CD4-positive, alpha-beta T cell (primary cell): ENCODE data around the gene STXBP3. TPM values are rescaled to one million over a fixed set of nuclear protein-coding genes. Genes with fewer than 3 reads are reported as not detected.

Experiments used
- ATAC-seq: fragments of 200-7000 bp; cut with Tn5 transposase; one replicate; pipeline ENCODE4 v1.10.0; 2022; ENCODE audit warnings: mild to moderate bottlenecking; ENCODE audit not compliant: poor library complexity
- CTCF ChIA-PET: fragments of 350-600 bp; sonication (Branson Sonifier 250); formaldehyde crosslinking; loops from one replicate; lab custom pipeline; 2021; ENCODE audit warnings: antibody characterized with exemption, inconsistent platforms; lab: Charles Lee
- POLR2A ChIA-PET: fragments of 350-600 bp; sonication (Branson Sonifier 250); formaldehyde crosslinking; loops from one replicate; lab custom pipeline; 2021; ENCODE audit warnings: antibody characterized with exemption, inconsistent platforms; lab: Charles Lee
- DNase-seq, 14 experiments: peaks; one replicate each; pipeline ENCODE4 v3.0.0-alpha.2; 2013 to 2020; ENCODE audit warnings: mixed read lengths in 2 of 14
- H3K27ac ChIP-seq, 2 donors: one replicate each; pipeline versions ENCODE4 v1.5.1 to v1.7.0; 2013; ENCODE audit warnings: low read length in 2 of 2, low read depth in 1 of 2, mild to moderate bottlenecking in 1 of 2
- H3K27me3 ChIP-seq, 2 experiments: 1 replicate in 1 of 2; 2 replicates in 1 of 2; pipeline versions ENCODE4 v1.6.1 to v1.7.0; 2013; ENCODE audit warnings: low read length in 2 of 2, control low read depth in 1 of 2, mild to moderate bottlenecking in 1 of 2, moderate library complexity in 1 of 2; ENCODE audit not compliant: insufficient read depth in 2 of 2, control insufficient read depth in 1 of 2
- H3K36me3 ChIP-seq: one replicate; pipeline ENCODE4 v1.6.1; 2013; ENCODE audit warnings: low read length, control low read depth; ENCODE audit not compliant: insufficient read depth
- H3K4me1 ChIP-seq: one replicate; pipeline ENCODE4 v1.6.1; 2013; ENCODE audit warnings: low read length, control low read depth; ENCODE audit not compliant: insufficient read depth
- H3K4me3 ChIP-seq: one replicate; pipeline ENCODE4 v1.5.1; 2013; ENCODE audit warnings: mild to moderate bottlenecking, low read length, moderate library complexity
- H3K9me3 ChIP-seq, 2 experiments: 1 replicate in 1 of 2; 2 replicates in 1 of 2; pipeline versions ENCODE4 v1.6.1 to v1.7.0; 2013; ENCODE audit warnings: low read length in 2 of 2, mild to moderate bottlenecking in 2 of 2, control low read depth in 1 of 2, moderate library complexity in 1 of 2; ENCODE audit not compliant: control insufficient read depth in 1 of 2, insufficient read depth in 1 of 2
- H3K27ac Mint-ChIP-seq: one replicate; pipeline ENCODE4 v1.8.0; 2020; ENCODE audit warnings: mixed read lengths
- H3K27me3 Mint-ChIP-seq: one replicate; pipeline ENCODE4 v1.8.0; 2021; ENCODE audit warnings: mixed read lengths
- H3K36me3 Mint-ChIP-seq: one replicate; pipeline ENCODE4 v1.8.0; 2021; ENCODE audit warnings: low read depth, mixed read lengths
- H3K4me1 Mint-ChIP-seq: one replicate; pipeline ENCODE4 v1.8.0; 2021; ENCODE audit warnings: low read depth, mixed read lengths
- H3K4me3 Mint-ChIP-seq: one replicate; pipeline ENCODE4 v1.8.0; 2020; ENCODE audit warnings: mild to moderate bottlenecking, mixed read lengths
- H3K9me3 Mint-ChIP-seq: one replicate; pipeline ENCODE4 v1.8.0; 2020; ENCODE audit warnings: mixed read lengths
- intact Hi-C, 2 experiments: fragments of 100-400 bp; cut with DNase I in 1 of 2; cut with micrococcal nuclease in 1 of 2; formaldehyde crosslinking; loops; one replicate each; pipeline versions ENCODE4 v1.15.1 to v1.9.0; 2023 to 2025; cut with DNase I, micrococcal nuclease
- total RNA-seq, 174 experiments: library from RNA in 2 of 174; stranded (reverse) in 2 of 174; gene quantifications; one replicate each; pipeline ENCODE4 v1.2.3 and lab custom pipeline; 2021 to 2026
- TF ChIP-seq, protein P1 (sequence below): fragments of 200-600 bp; IDR thresholded peaks from one replicate; pipeline ENCODE4 v1.8.0; 2022; ENCODE audit warnings: antibody characterized with exemption, mild to moderate bottlenecking

STXBP3 gene
- total RNA-seq, 2 experiments from 2014 or later, result 41.6 to 50.5 TPM

DNA sequence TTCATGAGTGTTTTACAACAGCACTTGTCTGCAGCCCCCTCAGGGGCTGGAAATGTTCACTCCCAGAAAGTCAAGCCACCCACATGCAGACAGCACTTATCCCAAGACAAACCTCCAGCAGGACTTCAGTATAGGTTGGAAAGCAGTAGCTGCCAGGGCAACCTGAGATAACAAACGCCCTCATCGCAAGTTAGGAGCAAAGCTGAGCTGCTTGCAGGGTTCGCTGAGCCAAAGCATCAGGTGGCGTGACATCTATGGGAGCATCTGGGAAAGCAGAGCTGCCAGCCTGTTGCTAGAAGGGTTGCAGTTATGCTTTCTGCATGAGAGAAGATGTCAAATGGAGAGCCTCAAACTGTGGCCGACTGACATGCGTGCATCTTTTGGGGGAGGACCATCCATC lies 4.2 kb upstream of the STXBP3 start:
- H3K4me1 Mint-ChIP-seq, result peaks cover 9% of the 10 kb centered on the region
- H3K4me1 ChIP-seq, result peaks cover 6% of the 10 kb centered on the region
- H3K27ac ChIP-seq, result no peak overlapping the region
- H3K9me3 Mint-ChIP-seq, result no peaks in the 10 kb centered on the region
- peaks cover 10% of the 10 kb centered on the region for H3K36me3 Mint-ChIP-seq
- intact Hi-C loops, result loop anchor here in 1 of 2 experiments (5.0 to 10.0 kb wide), 3 partner anchors 90 to 1243 kb away; partner anchors contain the start of genes AHCYL1 and WDR47
- CTCF ChIA-PET, result no interaction called here
- H3K36me3 ChIP-seq, result no peaks in the 10 kb centered on the region
- ATAC-seq, result no peak
- TF ChIP-seq, protein P1, sequence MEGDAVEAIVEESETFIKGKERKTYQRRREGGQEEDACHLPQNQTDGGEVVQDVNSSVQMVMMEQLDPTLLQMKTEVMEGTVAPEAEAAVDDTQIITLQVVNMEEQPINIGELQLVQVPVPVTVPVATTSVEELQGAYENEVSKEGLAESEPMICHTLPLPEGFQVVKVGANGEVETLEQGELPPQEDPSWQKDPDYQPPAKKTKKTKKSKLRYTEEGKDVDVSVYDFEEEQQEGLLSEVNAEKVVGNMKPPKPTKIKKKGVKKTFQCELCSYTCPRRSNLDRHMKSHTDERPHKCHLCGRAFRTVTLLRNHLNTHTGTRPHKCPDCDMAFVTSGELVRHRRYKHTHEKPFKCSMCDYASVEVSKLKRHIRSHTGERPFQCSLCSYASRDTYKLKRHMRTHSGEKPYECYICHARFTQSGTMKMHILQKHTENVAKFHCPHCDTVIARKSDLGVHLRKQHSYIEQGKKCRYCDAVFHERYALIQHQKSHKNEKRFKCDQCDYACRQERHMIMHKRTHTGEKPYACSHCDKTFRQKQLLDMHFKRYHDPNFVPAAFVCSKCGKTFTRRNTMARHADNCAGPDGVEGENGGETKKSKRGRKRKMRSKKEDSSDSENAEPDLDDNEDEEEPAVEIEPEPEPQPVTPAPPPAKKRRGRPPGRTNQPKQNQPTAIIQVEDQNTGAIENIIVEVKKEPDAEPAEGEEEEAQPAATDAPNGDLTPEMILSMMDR, result no peak
- H3K4me3 ChIP-seq, result no peak overlapping the region
- H3K4me3 Mint-ChIP-seq, result no peak overlapping the region
- no peaks in the 10 kb centered on the region for H3K9me3 ChIP-seq
- H3K27ac Mint-ChIP-seq, result no peak overlapping the region
- H3K27me3 Mint-ChIP-seq, result no peaks in the 10 kb centered on the region
- DNase-seq, result no peak
- H3K27me3 ChIP-seq, result no peaks in the 10 kb centered on the region
- POLR2A ChIA-PET, result no interaction called here

DNA sequence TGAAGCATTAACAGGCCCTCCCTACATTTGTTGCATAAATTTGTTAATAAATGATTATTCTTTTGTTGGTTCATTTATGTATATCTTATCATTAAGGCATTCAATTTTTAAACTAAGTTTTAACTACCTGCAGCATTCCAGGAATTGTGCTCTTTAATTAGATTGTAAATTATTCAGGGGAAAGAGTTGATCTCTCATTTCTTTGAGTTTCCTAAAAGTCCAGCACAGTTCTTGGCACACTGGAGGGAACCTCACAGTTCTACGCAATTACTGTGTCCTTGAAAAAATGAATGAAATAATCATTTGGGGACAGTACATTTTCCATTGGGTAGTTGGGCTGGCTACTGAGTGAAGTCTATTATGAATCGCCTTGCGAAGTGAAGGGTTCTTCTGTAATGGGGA lies 493 bp upstream of the STXBP3 start:
- peaks cover 14% of the 10 kb centered on the region for H3K4me1 ChIP-seq
- Mint-ChIP-seq H3K9me3 (no peaks in the 10 kb centered on the region), H3K27me3 (no peaks in the 10 kb centered on the region), H3K27ac (peak overlapping the region; percentile 91), H3K4me1 (peaks cover 42% of the 10 kb centered on the region), H3K36me3 (peaks cover 27% of the 10 kb centered on the region), H3K4me3 (peak overlapping the region; percentile 94)
- H3K36me3 ChIP-seq, result peaks cover 6% of the 10 kb centered on the region
- no peak for ATAC-seq
- ChIA-PET POLR2A (interaction anchor here (1.2 to 2.3 kb wide), 2 partner anchors 54 to 85 kb away, joined by 4 to 9 read pairs; partner anchors contain the start of genes HENMT1 and PRPF38B), CTCF (interaction anchor here (1.0 to 1.3 kb wide), 2 partner anchors 54 to 98 kb away, joined by 3 to 4 read pairs; partner anchors contain the start of gene PRPF38B)
- TF ChIP-seq, protein P1, result no peak
- H3K9me3 ChIP-seq, result no peaks in the 10 kb centered on the region
- peak overlapping the region; percentile 90 to 95 for H3K27ac ChIP-seq
- intact Hi-C loops, result loop anchor here (1.0 to 10.0 kb wide), 10 partner anchors 43 to 1239 kb away; partner anchors contain the start of genes AHCYL1 (in 1 of the 2), CLCC1 (in 1 of the 2), EEIG2 (in 1 of the 2) and ELAPOR1 (in 1 of the 2)
- H3K4me3 ChIP-seq, result no peak overlapping the region
- H3K27me3 ChIP-seq, result no peaks in the 10 kb centered on the region
- no peak for DNase-seq

DNA sequence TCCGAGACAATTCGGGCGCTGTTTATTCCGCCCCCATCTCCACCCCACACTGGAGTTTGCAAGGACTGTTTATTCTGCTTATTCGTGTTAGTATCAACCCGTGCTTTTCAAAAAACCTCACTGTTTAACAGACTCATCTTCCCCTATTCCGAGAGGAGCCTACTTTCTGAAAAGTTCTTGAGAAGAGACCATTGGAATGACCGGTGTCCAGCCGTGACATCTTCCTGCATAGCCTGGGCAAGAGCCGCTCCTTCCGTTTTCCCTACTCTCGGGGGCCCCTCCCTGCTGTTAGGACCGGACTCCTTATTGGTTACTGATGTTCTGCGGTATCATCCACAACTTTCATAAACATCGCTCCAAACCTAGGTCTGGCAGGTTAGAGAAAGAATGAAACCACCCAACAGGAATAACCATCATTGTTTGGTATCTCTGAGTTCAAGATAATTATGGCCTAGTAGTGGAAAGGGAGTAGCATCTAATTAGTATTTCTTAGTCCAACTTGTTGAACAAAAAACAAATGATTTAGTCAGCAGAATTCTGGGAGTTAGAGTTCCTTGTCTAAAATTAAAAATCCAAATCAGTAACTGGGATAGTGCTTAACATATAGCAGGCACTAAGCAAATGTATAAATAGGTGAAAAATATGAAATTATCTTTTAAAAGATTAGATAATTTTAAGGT lies 837 bp downstream of the STXBP3 start:
- Mint-ChIP-seq H3K27me3 (no peaks in the 10 kb centered on the region), H3K36me3 (peaks cover 30% of the 10 kb centered on the region), H3K4me1 (peaks cover 44% of the 10 kb centered on the region), H3K9me3 (no peaks in the 10 kb centered on the region), H3K4me3 (peak overlapping the region; percentile 97), H3K27ac (peak overlapping the region; percentile 91)
- no peaks in the 10 kb centered on the region for H3K27me3 ChIP-seq
- TF ChIP-seq, protein P1, result no peak
- H3K4me3 ChIP-seq, result peak overlapping the region; percentile 92
- intact Hi-C loops, result loop anchor here (2.0 to 10.0 kb wide), 9 partner anchors 45 to 1237 kb away; partner anchors contain the start of genes AHCYL1 (in 1 of the 2), CLCC1 (in 1 of the 2), EEIG2 (in 1 of the 2) and ELAPOR1 (in 1 of the 2)
- H3K27ac ChIP-seq, result peak overlapping the region; percentile 90 to 95
- ATAC-seq (no peak), DNase-seq (peak in 7 of 14 experiments; percentile 9 to 68 (median 29))
- no peaks in the 10 kb centered on the region for H3K9me3 ChIP-seq
- CTCF ChIA-PET, result interaction anchor here (0.6 to 1.0 kb wide), 2 partner anchors 55 to 1264 kb away, joined by 3 to 4 read pairs; partner anchors contain the start of gene PRPF38B
- H3K4me1 ChIP-seq, result peaks cover 14% of the 10 kb centered on the region
- H3K36me3 ChIP-seq, result peaks cover 10% of the 10 kb centered on the region
- POLR2A ChIA-PET, result interaction anchor here (1.0 to 3.1 kb wide), 2 partner anchors 45 to 55 kb away, joined by 3 to 24 read pairs; partner anchors contain the start of gene PRPF38B
